Spleen (tissue), 7 donors: ENCODE data around the gene LMO2.
"Not testable (repeated sequence)": the region's sequence is repeated elsewhere in the genome, so short reads cannot be mapped to it uniquely, and the experiment has no call there.

ENCODE experiments used
- POLR2A ChIP-seq, 3 donors: fragments of 450-650 bp; IDR thresholded peaks; one replicate each; pipeline ENCODE4 v1.5.1; 2017; ENCODE audit warnings: antibody characterized with exemption in 3 of 3, mild to moderate bottlenecking in 1 of 3
- TF ChIP-seq, protein P1 (sequence below), 11 experiments: fragments of 200-600 bp in 7 of 11; fragments of 450-650 bp in 4 of 11; sonication (generic) in 4 of 11; IDR thresholded peaks in 8 of 11; conservative IDR thresholded peaks in 3 of 11; 1 replicate in 7 of 11; 2 replicates in 4 of 11; pipeline versions ENCODE4 v1.4.0 to v1.8.0; 2016 to 2021; ENCODE audit warnings: antibody characterized with exemption in 11 of 11, inconsistent platforms in 4 of 11, mild to moderate bottlenecking in 1 of 11
- donor health status: DM: no; HTN: no; CAD: no; lungs with moderate emphysema.
- donor health status: DM: no; HTN: no; CAD: no.
- donor health status: DM: no; HTN: no; CAD: no.

DNA sequence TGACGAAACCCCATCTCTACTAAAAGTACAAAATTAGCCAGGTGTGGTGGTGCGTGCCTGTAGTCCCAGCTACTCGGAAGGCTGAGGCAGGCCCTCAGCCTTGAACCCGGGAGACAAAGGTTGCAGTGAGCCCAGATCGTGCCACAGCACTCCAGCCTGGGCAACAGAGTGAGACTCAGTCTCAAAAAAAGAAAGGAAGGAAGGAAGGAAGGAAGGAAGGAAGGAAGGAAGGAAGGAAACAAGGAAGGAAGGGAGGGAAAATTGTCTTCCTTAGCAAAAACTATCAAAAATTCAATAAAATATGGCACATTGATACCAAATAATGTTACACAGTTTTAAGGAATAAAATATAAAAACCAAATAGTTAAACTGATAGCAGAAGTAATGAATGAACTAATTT, 54.5 kb downstream of the LMO2 start:
- not testable (repeated sequence) for TF ChIP-seq POLR2A (IDR thresholded peaks at IDR 0.05)
- TF ChIP-seq, protein P1, sequence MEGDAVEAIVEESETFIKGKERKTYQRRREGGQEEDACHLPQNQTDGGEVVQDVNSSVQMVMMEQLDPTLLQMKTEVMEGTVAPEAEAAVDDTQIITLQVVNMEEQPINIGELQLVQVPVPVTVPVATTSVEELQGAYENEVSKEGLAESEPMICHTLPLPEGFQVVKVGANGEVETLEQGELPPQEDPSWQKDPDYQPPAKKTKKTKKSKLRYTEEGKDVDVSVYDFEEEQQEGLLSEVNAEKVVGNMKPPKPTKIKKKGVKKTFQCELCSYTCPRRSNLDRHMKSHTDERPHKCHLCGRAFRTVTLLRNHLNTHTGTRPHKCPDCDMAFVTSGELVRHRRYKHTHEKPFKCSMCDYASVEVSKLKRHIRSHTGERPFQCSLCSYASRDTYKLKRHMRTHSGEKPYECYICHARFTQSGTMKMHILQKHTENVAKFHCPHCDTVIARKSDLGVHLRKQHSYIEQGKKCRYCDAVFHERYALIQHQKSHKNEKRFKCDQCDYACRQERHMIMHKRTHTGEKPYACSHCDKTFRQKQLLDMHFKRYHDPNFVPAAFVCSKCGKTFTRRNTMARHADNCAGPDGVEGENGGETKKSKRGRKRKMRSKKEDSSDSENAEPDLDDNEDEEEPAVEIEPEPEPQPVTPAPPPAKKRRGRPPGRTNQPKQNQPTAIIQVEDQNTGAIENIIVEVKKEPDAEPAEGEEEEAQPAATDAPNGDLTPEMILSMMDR (IDR thresholded peaks at IDR 0.05 in 8 of 11, conservative IDR thresholded peaks at IDR 0.05 in 3 of 11): not testable (repeated sequence)
